ENCODE results near the gene MFAP3L.
"Not testable (repeated sequence)": the region's sequence is repeated elsewhere in the genome, so short reads cannot be mapped to it uniquely, and the experiment has no call there.

Gene MFAP3L

GRCh38 chr4:170026253-170027021 is at the start of gene MFAP3L:
TSS of gene MFAP3L (minus strand) at chr4:170026395. CDS start at chr4:170005877, 20,518 bp downstream.
- in situ Hi-C loops (cut with MboI; ENCODE audit: low sequenced_read_pairs) = no loop called here

- in situ Hi-C loops (cut with MboI; ENCODE audit: low sequenced_read_pairs) = no loop called here
Measured at GRCh38 chr4:170071196-170071595, 45.0 kb upstream of the MFAP3L start.

DNA sequence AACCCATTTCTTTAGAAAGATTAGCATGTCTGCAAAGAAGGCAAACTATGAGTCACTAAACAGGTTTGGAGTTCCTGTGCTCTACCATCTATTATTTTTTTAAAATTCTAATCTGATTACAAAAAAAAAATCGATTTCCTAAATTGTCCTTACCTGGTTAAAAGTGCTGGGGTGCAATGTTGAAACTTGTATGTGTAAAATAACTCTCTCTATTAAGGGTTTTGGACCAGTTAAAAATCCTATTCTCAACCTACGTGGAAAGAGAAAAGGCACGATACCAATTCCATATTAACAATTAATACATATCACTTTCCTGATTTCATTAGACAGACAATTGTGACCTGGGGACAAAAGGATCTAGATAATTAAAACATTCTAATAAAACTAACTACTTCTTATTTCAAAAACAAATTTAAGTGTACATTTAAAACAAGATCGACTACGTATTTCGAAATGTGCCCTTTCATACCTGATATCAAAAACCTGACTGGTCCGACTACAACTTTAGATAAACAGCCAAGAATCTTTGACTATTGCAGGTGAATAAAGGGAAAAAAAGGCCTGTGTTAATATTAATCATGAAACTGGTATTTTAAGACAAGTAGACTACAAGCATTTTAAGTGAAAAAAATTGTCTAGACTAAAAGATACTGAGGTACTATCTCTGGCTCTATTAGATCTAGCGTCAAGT is 42.4 kb upstream of the MFAP3L start:
- in situ Hi-C loops (cut with MboI; ENCODE audit: low sequenced_read_pairs) = no loop called here

- in situ Hi-C loops (cut with MboI; ENCODE audit: low sequenced_read_pairs) = no loop called here
Measured at GRCh38 chr4:170059421-170059820, 33.2 kb upstream of the MFAP3L start.

DNA sequence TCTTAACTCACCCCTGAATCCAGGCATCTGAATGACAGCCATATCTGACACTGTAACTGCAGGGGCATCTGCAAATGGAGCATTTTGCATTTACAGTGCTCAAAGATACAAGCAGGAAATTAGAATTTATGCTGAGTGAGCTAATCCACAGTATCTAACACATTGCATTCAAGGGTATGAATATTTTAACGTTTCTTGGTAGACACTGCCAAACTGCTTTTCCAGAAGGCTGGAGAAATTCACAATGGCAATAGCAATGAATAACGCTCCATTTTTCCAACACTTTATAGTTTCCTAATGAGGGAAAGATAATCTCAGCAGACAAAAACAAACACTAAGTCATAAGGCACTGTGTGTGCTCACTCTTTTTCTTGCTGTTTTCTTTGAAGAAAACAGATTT is 32.6 kb upstream of the MFAP3L start:
- in situ Hi-C loops (cut with MboI; ENCODE audit: low sequenced_read_pairs) = no loop called here

- in situ Hi-C loops (cut with MboI; ENCODE audit: low sequenced_read_pairs) = no loop called here
Measured at GRCh38 chr4:170057866-170058265, 31.7 kb upstream of the MFAP3L start.

- in situ Hi-C loops (cut with MboI; ENCODE audit: low sequenced_read_pairs) = no loop called here
Measured at GRCh38 chr4:170052919-170053318, 26.7 kb upstream of the MFAP3L start.

GRCh38 chr4:170051402-170051801 is 25.2 kb upstream of the MFAP3L start:
- in situ Hi-C loops (cut with MboI; ENCODE audit: low sequenced_read_pairs) = no loop called here

DNA sequence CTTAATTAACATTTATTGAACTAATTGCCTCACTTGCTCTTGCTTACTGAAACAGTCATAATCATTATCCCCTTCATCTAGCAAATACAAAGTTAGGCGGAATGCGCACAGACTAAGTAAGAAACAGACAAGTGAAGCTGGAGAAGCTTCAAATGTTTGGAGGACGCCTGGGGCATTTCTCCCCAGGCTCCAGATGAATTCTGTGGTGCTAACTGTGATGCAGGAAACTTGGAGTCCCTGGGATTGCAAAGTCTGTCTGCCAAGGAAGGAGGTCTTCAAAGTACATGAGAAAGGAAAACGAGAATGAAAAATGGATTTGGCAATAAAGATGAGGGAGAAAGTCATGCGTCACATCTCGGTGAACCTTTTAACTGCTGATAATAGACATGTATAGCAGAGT is 23.6 kb upstream of the MFAP3L start:
- in situ Hi-C loops (cut with MboI; ENCODE audit: low sequenced_read_pairs) = no loop called here

DNA sequence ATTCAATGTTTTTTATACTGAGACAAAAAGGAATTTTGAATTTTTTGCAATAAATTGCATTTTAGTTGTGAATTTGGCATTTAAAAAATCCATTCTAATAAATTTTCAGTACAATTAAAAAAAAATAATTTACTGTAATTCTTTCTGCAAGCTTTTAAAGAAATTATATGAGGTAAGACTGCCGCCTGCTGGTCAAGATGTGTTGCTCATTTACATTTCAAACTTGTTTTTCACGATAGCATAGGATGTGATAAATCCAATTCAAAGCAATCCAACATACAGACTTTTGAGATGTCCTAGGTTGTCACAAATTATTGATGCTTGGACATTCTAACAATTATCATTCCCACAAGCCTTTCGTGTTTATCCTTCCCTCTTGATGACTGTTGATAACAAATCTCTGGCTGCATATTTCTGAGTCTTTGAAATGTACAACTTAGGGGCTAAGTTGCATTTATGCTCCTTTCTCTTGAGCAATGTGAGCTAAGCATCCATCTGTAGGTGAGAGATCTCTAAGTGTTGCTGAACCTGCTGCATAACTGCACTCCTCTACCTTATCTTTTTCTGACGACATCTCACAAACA is 21.7 kb upstream of the MFAP3L start:
- in situ Hi-C loops (cut with MboI; ENCODE audit: low sequenced_read_pairs) = no loop called here

DNA sequence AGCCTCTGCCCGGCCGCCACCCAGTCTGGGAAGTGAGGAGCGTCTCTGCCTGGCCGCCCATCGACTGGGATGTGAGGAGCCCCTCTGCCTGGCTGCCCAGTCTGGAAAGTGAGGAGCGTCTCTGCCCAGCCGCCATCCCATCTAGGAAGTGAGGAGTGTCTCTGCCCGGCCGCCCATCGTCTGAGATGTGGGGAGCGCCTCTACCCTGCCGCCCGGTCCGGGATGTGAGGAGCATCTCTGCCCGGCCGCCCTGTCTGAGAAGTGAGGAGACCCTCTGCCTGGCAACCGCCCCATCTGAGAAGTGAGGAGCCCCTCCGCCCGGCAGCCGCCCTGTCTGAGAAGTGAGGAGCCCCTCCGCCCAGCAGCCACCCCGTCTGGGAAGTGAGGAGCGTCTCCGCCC is 20.0 kb upstream of the MFAP3L start:
- in situ Hi-C loops (cut with MboI; ENCODE audit: low sequenced_read_pairs) = not testable (repeated sequence)

GRCh38 chr4:170040031-170040680 is 14.0 kb upstream of the MFAP3L start:
- in situ Hi-C loops (cut with MboI; ENCODE audit: low sequenced_read_pairs) = no loop called here

DNA sequence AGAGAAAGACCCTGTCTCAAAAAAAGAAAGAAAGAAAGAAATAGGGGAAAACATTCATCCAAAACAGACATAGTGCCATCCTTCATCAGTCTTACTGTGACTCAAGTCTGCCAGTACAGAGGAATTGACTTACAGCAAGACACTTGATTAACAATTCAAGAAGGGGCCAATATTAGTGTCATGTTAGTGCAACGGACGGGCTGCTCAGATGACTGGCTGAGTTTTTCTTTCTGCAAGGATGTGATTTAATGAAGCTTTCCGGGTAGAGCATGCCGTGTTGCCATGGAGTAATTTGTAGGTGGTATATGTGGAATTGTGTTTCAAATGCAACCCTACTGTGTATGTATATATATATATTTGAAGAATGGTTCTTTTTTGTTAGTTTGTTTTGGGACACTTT is 12.6 kb upstream of the MFAP3L start:
- in situ Hi-C loops (cut with MboI; ENCODE audit: low sequenced_read_pairs) = no loop called here

GRCh38 chr4:170038232-170038631 is 12.0 kb upstream of the MFAP3L start:
- in situ Hi-C loops (cut with MboI; ENCODE audit: low sequenced_read_pairs) = no loop called here

DNA sequence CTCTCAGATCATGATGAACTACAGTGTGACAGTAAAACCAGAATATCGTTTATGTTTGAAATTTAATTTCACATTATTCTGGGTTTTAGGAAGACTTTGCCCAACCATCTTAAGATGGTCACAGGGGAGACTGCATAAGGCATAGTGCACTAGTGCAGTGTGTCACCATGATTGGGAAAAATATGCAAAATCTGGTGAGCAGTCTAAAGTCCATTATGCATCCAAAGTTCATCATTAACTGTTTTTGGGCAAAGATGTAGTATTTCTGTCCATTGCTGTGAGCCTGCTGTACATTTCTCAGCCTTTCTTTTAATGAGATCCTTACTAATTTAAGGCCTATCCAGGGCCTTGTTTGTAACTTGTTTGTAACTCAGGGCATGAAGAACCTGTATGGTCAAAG is 11.3 kb upstream of the MFAP3L start:
- in situ Hi-C loops (cut with MboI; ENCODE audit: low sequenced_read_pairs) = no loop called here

- in situ Hi-C loops (cut with MboI; ENCODE audit: low sequenced_read_pairs) = no loop called here
Measured at GRCh38 chr4:170035845-170036244, 9.7 kb upstream of the MFAP3L start.

DNA sequence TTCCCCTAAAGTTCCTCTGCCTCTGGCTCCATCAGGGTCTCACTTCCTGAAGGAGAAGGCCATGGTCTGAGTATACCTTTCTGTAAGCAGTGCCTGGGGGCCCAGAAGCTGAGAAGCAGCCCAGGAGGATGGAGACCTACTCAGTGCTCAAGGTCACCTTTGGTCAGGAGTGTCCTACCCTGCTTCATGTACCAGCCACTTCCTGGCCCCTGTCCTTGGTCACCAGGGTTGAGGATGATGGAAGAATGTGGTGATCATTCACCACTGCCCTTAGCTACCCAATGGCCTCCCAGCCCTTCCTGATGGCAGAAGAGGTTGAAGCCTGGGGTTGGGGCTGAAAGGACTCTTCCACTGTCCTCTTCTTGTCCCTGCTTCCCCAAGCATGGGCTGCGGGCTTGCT is 9.0 kb upstream of the MFAP3L start:
- in situ Hi-C loops (cut with MboI; ENCODE audit: low sequenced_read_pairs) = no loop called here

DNA sequence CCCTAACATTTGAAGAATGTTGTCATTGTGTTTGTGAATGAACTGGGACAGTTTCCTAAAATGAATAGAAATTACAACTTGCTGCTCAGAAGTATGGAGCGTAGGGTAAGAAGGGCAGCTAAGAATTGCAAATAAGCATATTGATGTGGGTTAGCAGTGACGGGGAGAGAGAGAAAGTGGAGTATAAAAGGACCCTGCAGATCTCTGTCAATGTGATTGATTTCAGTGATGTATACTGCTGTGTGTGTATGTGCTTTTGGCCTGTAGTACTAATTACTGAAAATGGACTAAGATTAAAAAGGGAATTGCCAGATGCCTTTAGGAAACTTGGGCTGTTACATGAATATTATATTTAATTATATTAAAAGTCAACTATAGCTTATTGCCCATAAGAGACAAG is 7.8 kb upstream of the MFAP3L start:
- in situ Hi-C loops (cut with MboI; ENCODE audit: low sequenced_read_pairs) = no loop called here

DNA sequence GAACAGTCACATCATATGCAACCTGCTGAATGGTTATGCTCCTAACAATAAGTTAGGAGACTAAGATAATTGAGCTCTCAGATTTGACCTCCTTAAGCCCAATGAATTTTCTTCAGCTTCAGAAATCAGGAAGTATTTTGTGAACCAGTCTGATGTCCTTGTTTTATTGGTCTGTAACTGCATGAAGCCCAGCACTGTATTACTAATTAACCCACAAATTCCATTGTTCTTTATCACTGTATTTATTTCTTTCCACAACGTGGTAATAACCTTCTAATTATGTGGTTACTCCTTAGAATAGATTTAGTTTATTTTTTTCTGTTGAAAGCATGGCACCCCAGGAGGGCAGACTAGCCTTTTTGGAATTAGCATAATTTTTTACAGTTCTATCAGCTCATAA is 3.9 kb upstream of the MFAP3L start:
- in situ Hi-C loops (cut with MboI; ENCODE audit: low sequenced_read_pairs) = no loop called here

DNA sequence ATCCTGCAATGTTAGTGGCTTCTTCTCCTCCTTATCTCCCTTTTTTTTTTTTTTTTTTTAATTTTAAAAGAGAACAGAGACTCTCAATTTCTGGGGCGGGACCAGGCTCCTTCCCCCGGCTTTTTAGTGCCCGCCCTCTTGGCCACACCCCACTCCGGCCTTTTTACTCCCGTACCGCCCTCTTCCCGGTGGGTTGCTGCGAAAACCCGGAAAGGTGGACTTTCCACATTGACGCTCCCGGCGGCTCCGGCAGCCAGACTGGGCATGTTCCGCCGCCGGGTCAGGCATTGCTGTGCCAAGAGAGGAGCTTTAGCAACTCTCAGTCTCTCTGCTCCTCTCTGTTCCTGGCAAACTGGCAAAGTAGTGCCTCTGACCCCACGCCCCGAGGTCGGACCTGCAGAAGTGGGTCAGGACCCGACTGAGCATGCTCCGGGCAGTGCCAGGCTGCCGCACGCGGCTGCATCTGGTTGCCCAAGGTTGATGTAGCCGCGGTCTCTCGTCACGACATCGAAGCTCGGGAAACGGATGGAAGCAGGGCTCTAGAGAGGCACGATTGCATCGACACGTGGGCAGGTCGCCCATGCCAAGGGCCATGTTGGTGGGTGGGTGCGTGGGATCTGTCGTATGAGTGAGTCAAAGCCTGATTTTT is 1.1 kb upstream of the MFAP3L start:
- in situ Hi-C loops (cut with MboI; ENCODE audit: low sequenced_read_pairs) = no loop called here

Measured in hTERT RPE-1 (cell line).